Fibroblast of skin of scalp (primary cell): Measurements from ENCODE around the gene ULK4.
A peak's percentile ranks its signal among the peaks of the same experiment; 100 is the strongest.
"Not testable (repeated sequence)": the region's sequence is repeated elsewhere in the genome, so short reads cannot be mapped to it uniquely, and the experiment has no call there.

Experiments used
- DNase-seq: peaks from one replicate; pipeline ENCODE4 v3.0.0-alpha.2; 2013

The ULK4 gene

GRCh38 chr3:41753651-41754050, 208.3 kb downstream of the ULK4 start:
- DNase-seq: no peak

- DNase-seq: no peak
These were observed 210.3 kb downstream of the ULK4 start for GRCh38 chr3:41751597-41751996.

GRCh38 chr3:41749988-41750387, 211.9 kb downstream of the ULK4 start:
- no peak for DNase-seq

DNA sequence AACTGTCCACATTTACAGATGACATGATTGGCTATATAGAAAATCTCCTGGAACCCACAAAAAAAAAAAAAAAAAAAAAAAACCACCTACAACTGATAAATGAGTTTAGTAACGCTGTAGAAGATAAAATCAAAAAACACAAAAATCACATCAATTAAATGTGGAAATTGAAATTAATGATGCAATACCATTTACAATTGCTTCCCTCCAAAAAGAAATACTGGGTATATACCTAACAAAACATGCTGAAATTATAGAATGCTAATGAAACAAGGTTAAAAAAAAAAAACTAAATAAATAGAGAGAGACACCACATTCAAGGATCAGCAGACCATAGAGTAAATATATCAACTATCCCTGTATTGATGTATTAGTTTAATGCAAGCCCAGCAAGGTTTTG, 215.7 kb downstream of the ULK4 start:
- DNase-seq: no peak

DNA sequence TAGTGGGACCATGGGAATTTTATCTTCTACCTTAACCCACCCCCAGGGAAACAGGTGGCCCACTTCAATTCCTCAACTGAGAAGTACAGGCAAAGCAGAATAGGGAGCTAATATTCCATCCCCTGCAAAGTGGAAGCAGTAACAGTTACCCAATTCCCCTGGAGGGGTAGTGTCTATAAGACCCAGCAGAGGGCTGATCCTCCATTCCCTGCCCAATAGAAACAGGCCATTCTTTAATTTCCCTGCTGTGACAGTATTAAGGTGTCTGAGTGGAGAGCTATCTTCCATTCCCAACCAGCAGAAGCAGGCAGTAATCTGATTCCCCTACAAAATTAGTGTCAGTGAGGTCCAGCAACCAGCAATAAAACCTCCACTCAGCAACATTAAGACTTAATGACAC, 219.8 kb downstream of the ULK4 start:
- no peak for DNase-seq

DNA sequence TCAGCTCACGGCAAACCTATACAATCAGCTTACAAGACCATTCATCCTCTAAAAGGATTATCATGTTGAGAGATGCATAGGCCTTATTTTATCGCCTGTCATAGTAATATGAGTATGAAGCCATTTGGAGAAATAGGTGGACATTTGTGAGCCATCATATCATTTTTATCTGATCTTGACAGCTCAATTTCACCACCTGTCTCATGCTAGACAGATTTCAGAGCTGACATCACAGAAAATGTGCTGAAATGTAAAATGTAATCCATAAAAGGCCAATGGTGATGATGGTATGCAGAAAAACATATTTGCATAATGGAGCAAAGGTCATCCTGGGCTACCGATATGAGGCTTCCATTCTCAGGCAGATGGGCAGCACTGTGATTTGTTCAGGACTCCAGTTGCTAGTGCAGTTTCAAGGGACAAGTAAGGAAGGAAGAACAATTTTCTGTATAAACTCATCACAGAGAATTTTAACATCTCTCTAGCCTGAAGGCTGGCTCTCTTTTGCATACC, 221.5 kb downstream of the ULK4 start:
- no peak for DNase-seq

DNA sequence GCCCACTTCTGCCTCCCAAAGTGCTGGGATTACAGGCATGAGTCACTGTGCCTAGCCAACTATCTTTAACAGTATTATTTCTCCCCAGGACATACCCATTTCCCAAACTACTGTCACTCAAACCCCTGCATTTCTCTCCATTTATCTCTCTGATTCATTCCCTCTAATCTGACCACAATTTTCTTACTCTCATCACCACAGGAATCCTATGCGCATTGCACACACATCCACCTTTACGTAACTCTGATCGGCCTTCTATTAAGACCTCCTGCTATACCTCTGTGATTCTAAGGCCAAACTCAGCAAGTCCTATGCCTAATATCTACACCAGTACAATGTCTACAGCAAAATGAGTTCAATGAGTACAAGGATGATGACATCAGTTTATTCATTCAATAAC, 235.0 kb downstream of the ULK4 start:
- peak; percentile 11 for DNase-seq

- DNase-seq: no peak
These were observed 244.3 kb downstream of the ULK4 start for GRCh38 chr3:41717641-41718040.

DNA sequence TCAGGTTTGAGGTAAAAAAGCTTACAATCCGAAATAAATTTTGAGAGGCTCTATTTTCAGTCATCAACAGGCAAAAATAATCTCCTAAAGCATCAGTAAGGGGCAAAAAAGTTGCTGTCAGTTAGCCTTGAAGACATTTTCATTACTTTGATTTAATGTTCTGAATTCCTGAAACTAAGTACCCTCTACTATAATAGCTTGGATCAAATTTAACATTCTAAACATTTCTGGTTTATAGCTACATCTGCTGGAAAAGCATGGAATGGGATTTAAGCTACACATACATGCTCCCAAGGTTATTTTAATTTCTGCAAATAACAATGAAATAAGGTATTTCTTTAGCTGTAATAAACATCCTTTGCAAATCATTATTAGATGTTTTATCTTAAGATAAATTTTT, 245.4 kb downstream of the ULK4 start:
- DNase-seq: peak; percentile 53

DNA sequence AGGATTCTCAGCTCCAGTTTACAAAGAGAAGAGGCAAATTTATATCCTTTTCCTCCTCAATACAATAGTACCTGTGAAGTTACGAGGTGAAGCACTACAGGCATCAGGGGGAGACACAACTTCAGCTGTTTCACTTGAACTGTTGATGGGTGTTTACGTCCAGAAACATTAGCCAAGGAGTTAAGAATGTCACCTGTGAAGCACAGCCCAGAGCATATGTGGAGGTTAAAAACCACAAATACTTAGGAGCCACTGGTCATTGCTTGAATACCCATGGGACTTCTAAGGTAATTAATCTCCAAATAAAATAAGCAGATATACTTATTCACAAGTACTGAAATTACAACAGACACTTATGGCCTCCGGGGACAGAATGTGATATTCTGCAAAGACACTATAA, 246.5 kb downstream of the ULK4 start:
- no peak for DNase-seq

- DNase-seq: peak; percentile 88
These were observed 250.3 kb downstream of the ULK4 start for GRCh38 chr3:41711651-41712050.

DNA sequence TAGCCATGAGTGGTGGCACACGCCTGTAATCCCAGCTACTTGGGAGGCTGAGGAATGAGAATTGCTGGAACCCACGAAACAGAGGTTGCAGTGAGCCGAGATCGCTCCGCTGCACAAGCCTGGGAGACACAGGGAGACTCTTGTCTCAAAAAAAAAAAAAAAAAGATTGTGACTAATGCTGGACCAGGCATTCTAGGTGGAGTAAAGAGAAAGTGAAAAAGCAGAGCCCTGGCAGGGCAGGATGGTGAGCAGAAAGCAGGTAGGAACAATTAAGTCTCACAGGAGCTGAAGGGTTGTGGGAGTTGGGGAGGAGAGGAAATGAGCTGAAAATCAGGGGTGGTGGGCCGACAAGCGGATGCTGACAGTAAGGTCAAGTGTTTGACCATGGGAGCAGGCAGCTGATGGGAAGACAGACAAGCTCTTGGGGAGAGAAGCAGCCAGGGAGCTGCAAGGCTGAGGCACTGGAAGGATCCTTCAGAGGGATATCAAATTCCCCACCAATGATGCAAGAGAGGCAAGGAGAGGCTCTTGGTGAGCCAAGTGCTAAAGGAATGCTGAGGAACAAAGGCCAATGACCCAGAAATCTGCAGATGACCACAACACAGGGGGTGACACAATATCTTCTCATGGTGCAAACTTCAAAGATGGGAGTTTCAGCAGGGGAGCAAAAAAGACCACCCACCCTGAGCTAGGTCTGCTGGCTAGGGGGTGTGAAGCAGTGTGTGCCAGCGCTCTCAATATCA, 251.1 kb downstream of the ULK4 start:
- peak; percentile 89 for DNase-seq

- not testable (repeated sequence) for DNase-seq
These were observed 252.7 kb downstream of the ULK4 start for GRCh38 chr3:41709213-41709612.

DNA sequence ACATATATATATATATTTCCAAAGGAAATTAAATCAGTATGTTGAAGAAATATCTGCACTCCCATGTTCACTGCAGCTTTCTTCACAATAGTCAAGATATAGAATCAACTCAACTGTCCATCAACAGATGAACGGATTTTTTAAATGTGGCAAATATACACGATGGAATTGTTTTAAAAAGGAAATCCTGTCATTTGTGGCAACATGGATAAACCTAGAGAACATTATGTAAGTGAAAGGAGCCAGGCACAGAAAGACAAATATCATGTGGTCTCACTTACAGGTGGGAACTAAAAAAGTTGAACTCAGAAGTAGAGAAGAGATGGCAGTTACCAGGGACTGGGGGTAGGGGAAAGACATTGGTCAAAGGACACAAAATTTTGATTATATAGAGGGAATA, 253.7 kb downstream of the ULK4 start:
- no peak for DNase-seq

GRCh38 chr3:41705893-41706292, 256.0 kb downstream of the ULK4 start:
- no peak for DNase-seq

GRCh38 chr3:41701191-41701698, 260.7 kb downstream of the ULK4 start:
- peak; percentile 68 for DNase-seq

DNA sequence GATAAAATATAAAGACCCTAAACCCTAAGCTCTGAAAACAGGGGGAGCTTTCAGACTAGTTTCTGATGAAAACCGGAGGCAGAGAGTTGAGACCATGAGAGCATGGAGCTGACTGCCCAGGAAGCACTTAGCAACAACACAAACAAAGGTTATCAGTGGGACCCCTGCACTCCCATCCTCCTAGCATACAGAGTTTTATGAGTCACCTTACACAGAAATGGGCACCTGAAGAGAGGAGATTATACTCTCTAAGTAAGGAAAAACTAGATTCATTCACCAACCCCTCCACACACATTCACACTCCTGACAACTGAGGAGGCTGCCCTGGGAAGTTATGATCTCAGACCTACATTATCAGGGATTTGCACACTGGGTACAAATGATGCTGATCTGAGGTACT, 261.7 kb downstream of the ULK4 start:
- no peak for DNase-seq

DNA sequence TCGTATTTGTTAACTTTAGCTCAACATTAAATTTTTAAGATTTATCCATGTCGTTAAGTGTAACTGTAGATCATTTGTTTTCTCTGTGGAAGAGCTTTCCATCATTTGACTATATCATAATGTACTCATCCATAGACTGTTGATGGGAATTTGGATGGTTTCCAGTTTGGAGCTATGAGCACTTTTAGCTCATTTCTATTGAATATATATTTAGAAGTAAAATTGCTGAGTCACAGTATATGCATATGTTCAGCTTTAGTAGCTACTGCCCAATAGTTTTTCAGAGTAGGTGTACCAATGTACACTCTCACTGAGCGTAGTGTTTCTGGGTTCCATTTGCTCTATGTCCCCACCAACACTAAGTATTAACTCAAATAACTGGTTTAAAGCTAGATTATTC, 263.0 kb downstream of the ULK4 start:
- peak; percentile 70 for DNase-seq

DNA sequence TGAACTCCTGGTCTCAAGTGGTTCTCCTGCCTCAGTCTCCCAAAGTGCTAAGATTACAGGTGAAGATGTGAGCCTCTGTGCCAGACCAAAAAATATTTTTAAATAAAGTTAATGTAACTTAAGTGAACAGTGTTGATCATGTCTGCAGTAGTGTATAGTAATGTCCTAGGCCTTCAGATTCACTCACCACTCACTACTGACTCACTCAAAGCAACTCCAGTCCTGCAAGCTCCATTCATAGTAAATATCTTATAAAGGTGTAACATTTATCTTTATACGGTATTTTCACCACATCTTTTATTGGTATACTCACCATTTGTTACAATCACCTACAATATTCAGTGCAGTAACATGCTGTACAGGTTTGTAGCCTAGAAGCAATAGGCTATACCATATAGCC, 264.2 kb downstream of the ULK4 start:
- no peak for DNase-seq

DNA sequence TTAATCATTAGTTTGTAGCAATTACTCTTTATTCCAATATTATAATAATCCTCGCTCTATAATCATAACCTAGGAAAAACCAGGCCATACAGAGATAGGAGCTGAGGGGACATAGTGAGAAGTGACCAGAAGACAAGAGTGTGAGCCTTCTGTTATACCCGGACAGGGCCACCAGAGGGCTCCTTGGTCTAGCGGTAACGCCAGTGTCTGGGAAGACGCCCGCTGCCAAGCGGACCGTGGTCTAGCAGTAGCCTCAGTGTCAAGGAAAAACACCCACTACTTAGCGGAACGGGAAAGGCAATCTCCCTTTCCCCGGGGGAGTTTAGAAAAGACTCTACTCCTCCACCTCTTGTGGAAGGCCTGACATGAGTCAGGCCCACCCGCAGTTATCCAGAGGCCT, 266.1 kb downstream of the ULK4 start:
- not testable (repeated sequence) for DNase-seq

- no peak for DNase-seq
These were observed 268.1 kb downstream of the ULK4 start for GRCh38 chr3:41693799-41694198.

GRCh38 chr3:41690766-41691563, 270.9 kb downstream of the ULK4 start:
- no peak for DNase-seq

- DNase-seq: no peak
These were observed 273.1 kb downstream of the ULK4 start for GRCh38 chr3:41688595-41689380.
